Measurements from ENCODE around the gene GFRA4.

Gene GFRA4

DNA sequence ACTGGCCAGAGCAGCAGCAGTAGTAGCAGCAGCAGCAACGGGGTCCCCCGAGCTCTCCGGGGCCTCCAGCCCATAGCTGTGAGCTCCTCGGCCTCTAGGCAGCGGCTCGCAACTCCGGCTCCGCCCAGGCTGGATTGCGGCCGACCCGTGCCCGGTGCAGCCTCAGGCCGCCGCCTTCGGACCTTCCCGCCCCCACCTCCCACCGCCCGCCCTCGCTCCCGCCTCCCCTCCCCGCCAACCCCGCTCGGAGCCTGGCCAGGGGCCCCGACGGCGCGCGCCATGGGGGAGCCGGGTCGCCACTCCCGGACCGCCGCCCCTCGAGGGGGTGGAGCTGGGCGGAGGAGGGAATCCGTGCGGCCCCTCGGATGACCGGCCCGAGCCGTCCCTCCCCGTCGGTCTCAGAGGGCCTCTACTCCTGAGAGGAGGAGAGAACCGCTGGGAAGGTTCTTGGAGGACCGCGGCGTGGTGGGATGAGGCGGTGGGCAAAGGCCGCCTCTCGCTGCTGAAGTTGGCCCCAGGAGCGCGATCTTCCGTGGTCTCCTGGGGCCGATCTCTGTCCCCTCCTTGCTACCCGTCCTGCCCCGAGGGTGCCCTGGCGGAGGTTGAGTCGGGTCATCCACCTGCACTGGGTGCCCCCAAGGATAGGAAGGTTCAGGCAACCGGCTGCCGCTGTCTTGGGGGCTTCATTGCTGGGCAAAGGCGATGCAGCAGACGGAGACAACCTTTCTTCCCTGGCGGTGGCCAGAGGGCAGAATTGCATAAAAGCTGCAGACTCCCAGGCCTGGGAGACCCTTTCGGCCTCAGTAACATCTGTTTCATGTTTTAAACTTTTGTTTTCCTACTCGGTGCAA lies 19.0 kb upstream of the GFRA4 start, which contains the start of gene ADAM33:
Gene ADAM33, minus strand, starts transcription at position 80 of the 851 bp plus-strand sequence. Its CDS starts 6 bp downstream, at position 74.
- Mint-ChIP-seq H3K4me1 (peaks cover 7% of the 10 kb centered on the region), H3K9me3 (no peaks in the 10 kb centered on the region), H3K27ac (no peak within 1 kb of the TSS), H3K36me3 (no peaks in the 10 kb centered on the region), H3K4me3 (no peak within 1 kb of the TSS)
- ATAC-seq = no peak
- no peak for DNase-seq (ENCODE audit: low spot score in 2 of 2)

DNA sequence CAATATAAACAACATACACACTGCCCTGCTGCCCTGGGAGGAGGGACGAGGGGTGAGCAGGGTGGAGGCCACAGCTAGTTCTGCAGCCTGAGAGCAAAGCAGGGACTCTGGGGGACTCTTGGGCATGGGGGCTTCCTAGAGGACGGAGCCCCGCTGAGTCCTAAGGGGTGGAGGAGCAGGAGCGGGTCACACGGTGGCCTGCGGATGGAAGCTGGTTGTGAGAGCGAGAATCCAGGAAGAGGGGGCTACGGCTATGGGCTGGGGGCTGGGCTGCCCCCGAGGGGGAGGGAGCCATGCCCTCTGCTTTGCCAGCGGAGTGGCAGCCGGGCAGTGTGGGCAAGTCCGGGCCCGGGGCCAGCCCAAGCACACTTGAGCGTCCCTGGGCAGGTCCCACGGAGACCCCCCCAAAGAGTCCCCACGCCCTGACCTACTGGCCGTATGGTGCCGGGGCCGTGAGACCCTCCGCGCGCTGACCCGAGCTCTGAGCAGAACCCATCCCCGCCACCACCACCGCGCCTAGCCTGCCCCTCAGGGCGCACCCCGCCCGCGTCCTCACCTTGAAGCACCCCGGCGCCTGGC lies 18.2 kb upstream of the GFRA4 start:
- no peak overlapping the region for H3K4me3 Mint-ChIP-seq
- H3K36me3 Mint-ChIP-seq = no peaks in the 10 kb centered on the region
- H3K9me3 Mint-ChIP-seq = no peaks in the 10 kb centered on the region
- no peak for ATAC-seq
- no peak for DNase-seq (ENCODE audit: low spot score in 2 of 2)
- H3K4me1 Mint-ChIP-seq = peaks cover 13% of the 10 kb centered on the region
- H3K27ac Mint-ChIP-seq = no peak overlapping the region

DNA sequence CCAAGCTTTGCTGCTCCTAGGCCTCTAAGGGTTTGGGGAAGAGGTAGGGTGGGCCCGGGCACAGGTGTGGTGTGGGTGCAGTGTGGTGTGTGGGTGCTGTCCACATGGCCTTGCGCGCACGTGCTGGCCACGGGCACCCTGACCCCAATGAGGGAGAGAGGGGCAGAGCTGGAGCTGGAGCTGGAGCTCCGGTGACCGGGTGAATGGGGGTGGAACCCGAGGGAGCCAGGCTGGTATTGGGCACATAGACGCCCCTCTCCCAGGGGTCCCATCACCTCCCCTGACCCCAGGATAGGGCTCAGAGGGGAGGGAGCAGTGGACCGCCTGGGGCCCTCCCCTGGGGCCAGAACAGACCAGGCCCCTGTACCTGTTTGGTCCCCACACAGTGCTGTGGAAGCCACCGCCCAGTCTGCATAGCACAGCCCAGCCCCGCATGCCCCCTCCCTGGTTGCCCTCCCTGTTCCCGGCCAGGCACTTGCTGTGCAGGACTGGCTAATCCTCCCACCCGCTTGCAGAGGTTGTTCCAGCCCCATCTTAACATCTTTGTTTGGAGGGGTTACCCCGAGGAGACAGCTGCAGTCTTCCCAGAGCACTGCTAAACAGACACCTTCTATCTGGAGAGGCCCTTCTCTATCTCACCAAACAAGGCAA lies 17.6 kb upstream of the GFRA4 start:
- Mint-ChIP-seq H3K36me3 (no peaks in the 10 kb centered on the region), H3K4me1 (peaks cover 15% of the 10 kb centered on the region), H3K9me3 (no peaks in the 10 kb centered on the region), H3K27ac (no peak overlapping the region), H3K4me3 (no peak overlapping the region)
- ATAC-seq (no peak), DNase-seq (ENCODE audit: low spot score in 2 of 2) (no peak)

DNA sequence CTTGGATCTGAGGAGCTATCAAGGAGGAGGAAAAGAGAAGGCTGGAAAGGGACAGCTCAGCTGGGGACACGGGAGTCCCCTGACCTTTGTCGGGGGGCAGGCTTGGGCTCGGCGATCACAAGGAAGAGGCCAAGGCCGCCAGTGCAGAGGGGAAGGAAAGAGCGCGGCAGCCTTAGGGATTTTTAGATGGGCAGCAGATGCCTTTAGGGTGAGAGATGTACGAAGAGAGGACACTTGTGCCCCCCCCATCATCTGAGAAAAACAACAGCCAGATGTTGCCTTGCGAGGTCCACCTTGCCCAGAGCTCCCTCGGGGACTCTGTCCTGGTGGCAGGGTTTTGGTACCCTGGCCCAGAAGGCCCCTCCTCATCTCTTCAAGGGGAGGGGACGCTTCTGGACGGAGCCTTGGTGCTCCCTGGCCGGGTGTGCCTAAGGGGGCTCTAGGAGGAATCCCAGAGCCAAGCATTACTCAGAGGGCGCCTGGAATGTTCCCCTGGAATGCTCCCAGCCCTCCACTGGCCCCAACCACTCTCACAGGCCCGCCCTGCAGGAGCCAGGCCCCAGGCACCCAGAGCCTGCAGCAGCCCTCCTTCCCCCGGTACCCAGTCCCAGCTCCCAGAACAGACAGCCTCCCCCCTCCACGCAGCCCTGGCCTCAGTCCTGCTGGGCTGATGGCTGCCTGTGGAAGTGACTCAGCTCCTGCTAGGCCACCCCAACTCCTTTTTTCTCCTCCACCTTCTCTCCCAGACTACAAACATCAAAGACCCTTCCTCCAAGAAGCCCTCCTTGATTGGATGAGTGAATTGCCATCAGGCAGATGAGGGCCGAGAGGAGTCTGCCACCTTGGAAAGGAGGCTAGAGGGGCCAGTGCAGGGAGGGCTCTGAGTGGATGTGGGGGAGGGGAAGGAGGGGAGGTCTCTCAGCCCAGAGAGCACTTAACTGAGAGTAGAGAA lies 16.8 kb upstream of the GFRA4 start:
- no peak overlapping the region for H3K4me3 Mint-ChIP-seq
- ATAC-seq (no peak), DNase-seq (ENCODE audit: low spot score in 2 of 2) (no peak)
- H3K36me3 Mint-ChIP-seq = no peaks in the 10 kb centered on the region
- no peak overlapping the region for H3K27ac Mint-ChIP-seq
- no peaks in the 10 kb centered on the region for H3K9me3 Mint-ChIP-seq
- peaks cover 15% of the 10 kb centered on the region for H3K4me1 Mint-ChIP-seq

DNA sequence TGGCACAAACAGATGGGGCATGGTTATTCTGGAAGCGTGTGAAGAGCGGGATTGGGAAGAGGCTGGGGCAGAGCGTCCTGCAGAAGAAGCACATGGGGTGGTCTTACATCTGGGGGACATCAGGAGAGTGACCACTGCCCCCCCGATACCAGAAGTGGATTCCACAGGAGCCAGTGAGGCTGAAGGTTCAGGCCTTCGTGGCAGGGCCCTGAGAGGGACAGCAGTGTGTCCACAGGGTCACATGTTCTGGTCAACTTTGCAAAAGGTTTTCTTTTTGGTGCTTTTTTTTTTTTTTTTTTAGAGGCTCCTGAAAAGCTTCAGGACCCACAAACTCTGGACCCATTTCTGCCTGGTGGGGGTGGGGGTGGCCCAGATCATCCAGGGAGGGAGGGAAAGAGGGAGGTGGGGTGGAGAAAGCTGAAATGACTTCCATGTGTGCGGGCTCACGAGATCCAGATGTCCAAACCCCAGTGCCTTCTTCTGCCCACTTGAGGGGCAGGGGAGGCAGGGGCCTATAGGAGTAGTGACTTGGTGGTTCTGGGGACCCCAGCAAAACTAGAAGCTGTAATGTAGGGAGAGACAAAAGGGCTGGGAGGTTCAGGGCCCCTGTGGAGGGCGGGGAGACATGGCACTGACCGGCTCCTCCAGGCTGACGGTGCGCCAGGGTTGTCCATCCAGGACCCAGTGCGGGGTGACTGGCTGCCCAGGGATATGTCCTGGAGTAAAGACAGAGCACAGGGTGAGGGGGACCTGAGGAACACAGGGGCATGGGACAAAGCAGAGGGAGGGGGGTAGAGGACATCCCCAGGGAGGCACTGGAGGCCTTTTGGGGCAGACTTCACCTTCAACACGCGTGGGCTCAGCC lies 15.9 kb upstream of the GFRA4 start:
- DNase-seq (ENCODE audit: low spot score in 2 of 2) = no peak
- Mint-ChIP-seq H3K9me3 (no peaks in the 10 kb centered on the region), H3K27ac (no peak overlapping the region), H3K4me3 (no peak overlapping the region), H3K36me3 (no peaks in the 10 kb centered on the region), H3K4me1 (peaks cover 15% of the 10 kb centered on the region)
- ATAC-seq = no peak

DNA sequence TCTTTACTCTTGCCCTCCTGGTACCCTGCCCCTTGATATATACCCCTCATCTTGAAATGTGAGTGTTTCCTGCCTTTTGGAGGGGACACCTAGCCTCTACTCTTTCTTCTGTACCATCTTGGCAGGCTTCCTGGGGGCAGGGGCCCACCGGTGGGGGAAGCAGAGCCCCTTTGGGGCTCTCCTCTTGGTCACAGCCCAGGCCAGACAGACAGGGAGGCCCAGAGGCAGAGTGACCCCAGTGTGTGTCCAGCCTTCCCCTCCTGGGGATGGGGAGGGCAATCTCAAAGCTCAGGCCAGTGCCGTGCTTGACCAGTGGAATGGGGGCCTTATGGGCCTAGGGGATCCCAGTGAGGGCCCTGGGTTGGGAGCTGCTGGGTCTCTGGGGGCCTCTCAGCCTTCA lies 15.0 kb upstream of the GFRA4 start:
- no peaks in the 10 kb centered on the region for H3K9me3 Mint-ChIP-seq
- H3K4me3 Mint-ChIP-seq = no peak overlapping the region

DNA sequence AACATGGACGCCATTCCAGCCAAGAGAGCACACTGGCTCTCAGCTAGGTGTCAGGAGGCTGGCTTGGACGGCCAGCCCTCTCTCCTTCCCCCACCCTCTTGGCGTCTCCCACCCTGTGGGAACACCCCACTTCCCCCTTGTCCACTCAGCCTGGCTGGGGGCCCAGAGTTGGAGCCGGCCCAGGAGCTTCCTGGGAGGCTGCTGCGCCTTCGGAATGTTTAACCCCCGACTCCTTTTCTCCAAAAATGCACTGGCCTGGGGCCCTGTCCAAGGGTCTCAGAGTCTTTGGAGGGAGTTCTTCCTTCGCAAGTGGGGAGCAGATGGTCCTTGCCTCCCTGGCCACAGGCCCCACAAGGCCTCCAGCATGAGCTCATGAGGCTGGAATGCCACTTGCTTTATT lies 14.5 kb upstream of the GFRA4 start:
- DNase-seq (ENCODE audit: low spot score in 2 of 2) = no peak
- Mint-ChIP-seq H3K9me3 (no peaks in the 10 kb centered on the region), H3K4me1 (peaks cover 15% of the 10 kb centered on the region), H3K4me3 (no peak overlapping the region), H3K27ac (no peak overlapping the region), H3K36me3 (no peaks in the 10 kb centered on the region)
- ATAC-seq = no peak

More for the DNA sequence above, 15.0 kb upstream of the GFRA4 start:
- no peaks in the 10 kb centered on the region for H3K36me3 Mint-ChIP-seq
- DNase-seq (ENCODE audit: low spot score in 2 of 2) (no peak), ATAC-seq (no peak)
- no peak overlapping the region for H3K27ac Mint-ChIP-seq
- H3K4me1 Mint-ChIP-seq = peaks cover 15% of the 10 kb centered on the region

DNA sequence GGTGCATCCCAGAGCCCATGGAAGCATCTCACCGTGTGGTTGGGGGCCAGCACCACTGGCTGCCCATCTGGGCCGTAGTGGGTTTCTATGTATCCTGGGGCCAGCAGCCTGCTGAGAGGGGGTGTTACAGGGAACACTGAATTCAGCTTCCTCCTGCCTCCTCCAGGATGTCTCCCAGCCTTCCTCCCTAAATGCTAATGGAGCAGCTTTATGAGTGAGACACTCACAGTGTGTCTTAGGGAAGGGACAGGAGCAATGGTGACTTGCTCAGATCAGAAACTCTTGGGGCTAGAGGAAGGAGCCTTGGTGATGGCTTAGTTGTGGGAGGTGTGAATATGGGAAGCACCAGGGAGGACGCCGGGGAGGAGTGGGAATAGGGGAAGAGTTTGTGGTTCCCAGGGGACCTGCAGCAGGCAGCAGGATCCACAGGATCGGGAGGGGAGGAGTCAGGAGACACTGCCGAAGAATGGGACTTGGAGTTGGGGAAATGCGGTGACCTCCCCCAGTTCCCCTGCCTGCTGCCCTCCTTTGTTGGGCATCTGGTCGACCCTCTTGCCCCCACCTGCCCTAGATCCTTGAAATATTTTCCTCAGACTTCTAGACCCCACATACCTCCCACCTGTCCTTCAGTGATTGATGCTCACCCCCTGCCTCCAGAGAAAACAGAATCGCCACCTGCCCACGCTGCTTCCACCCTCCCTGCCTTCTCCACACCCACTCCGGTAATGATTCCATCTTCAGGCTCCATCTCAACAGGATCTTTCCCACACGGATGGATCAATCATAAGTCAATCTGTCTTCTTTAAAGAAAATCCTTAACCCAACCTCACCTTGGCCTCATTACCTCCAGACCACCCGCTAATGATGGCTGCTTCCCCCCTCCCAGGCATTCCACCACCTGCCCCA lies 12.0 kb upstream of the GFRA4 start:
- ATAC-seq = no peak
- Mint-ChIP-seq H3K27ac (no peak overlapping the region), H3K4me3 (no peak overlapping the region), H3K9me3 (no peaks in the 10 kb centered on the region), H3K4me1 (peaks cover 12% of the 10 kb centered on the region), H3K36me3 (no peaks in the 10 kb centered on the region)
- no peak for DNase-seq (ENCODE audit: low spot score in 2 of 2)

DNA sequence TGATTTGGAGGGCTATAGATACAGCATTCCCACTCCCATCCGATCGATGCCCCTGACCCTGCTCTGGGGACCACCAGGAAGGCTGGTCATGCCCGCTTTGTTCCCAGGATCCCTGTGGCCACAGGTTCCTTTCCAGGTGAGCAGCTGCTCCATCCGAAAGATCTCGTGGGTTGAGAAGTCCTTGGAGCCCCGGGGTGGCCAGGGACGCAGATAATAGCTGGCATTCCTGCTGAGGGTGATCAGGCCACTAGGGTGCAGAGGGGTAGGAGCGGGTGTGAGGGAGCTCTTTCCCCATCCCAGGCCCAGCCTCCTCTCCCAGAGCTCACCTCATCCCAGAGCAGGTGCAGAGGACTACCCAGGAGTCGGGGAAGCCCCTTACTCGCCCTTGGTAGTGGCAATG lies 11.2 kb upstream of the GFRA4 start:
- Mint-ChIP-seq H3K4me1 (peaks cover 20% of the 10 kb centered on the region), H3K4me3 (no peak overlapping the region), H3K9me3 (no peaks in the 10 kb centered on the region), H3K27ac (no peak overlapping the region), H3K36me3 (no peaks in the 10 kb centered on the region)
- DNase-seq (ENCODE audit: low spot score in 2 of 2) = no peak
- ATAC-seq = no peak

DNA sequence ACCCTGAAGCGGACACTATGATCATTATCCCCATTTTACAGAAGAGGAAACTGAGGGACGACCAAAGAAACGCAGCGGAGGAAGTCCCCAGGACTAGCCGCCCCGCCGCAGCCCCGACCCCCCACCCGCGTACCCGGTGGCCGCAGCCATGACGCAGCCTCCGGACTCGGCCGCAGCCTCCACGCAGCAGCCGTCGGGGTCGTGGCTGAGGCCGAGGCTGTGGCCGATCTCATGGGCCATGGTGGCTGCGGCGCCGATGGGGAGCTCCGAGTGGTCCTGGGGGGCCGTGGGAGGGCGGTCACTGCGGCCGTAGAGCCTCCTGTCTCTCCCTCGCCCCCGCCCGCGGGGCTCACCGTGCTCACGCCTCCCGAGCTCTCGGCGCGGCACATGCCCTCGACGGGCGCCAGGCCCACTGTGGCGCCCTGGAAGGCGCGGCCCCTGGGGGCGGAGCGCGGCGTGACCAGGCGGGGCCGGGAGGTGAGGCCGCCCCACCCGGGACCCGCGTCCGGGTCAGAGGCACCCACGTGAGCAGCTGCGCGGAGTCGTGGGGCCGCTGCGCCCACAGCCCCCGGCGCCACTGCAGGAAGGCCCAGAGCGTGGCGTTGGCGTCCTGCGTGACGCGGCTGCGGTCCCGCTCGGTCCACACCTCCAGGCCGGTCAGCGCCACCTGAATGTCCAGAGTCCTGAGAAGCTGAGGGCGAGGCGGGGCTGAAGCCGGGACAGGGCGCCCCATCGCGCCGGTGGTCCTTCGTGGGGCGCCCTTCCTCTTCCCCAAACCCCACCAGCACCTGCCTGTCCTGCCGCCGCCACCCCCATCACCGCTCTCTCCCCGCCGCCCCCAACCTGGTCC lies 10.2 kb upstream of the GFRA4 start:
- H3K4me1 Mint-ChIP-seq = peaks cover 20% of the 10 kb centered on the region
- H3K36me3 Mint-ChIP-seq = no peaks in the 10 kb centered on the region
- no peaks in the 10 kb centered on the region for H3K9me3 Mint-ChIP-seq
- H3K27ac Mint-ChIP-seq = no peak overlapping the region
- ATAC-seq = no peak
- H3K4me3 Mint-ChIP-seq = no peak overlapping the region
- DNase-seq (ENCODE audit: low spot score in 2 of 2) = no peak

DNA sequence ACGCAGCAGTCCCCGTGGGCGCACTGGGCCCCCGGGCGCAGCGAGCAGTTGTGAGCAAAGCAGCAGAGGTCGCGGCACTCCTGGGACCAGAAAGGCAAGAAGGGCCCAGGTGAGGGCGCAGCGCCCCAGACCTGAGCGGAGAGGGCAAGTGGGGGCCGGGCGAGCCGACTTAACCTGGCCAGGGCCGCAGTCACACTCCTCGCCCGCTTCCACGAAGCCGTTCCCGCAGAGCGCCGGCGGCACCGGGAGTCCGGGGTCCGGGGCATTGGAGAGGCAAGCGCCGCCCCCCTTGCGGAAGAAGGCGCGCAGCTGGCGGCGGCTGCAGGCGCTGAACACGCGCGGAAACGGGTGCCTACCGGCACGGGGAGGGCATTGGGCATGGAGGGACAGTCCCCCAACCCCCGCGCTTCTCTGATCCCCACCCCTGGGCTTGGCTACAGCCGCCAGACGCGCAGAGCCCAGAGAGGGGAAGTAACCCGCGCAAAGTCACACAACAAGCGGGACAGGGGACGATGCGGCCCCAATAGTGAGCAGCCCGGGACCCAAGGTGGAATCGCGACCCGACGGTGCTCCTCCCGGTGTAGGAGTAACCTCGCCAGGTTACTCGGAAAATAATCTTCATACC lies 9.5 kb upstream of the GFRA4 start:
- Mint-ChIP-seq H3K27ac (no peak overlapping the region), H3K4me1 (peaks cover 20% of the 10 kb centered on the region), H3K36me3 (no peaks in the 10 kb centered on the region), H3K4me3 (peak overlapping the region; percentile 29), H3K9me3 (no peaks in the 10 kb centered on the region)
- no peak for ATAC-seq
- DNase-seq (ENCODE audit: low spot score in 2 of 2) = no peak

DNA sequence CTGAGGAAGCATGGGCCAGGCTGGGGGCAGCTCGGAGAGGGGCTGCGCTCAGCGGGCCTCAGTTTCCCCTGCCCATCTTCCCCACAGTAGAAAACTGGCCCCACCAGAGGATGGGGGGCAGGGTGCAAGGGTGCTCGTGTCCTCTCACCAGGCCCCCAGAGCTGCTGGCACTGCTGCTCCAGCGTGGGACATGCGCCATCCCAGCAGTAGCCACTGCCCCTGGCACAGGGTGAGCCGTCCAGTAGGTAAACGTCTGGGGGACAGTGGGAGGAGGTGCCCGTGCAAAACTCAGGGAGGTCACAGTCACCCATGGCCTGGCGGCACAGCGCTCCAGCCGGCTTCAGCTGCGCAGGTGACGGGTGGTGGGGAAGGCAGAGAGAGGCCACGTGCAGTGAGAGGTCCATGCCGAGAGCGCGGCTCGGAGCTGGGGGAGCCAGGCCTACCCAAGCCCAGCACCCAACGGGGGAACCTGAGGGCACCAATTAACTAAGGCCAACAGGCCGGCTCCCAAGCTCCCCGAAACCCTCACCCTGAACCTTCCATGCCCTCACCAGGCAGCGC lies 8.9 kb upstream of the GFRA4 start:
- DNase-seq (ENCODE audit: low spot score in 2 of 2) (no peak), ATAC-seq (no peak)
- Mint-ChIP-seq H3K27ac (no peak overlapping the region), H3K4me3 (peak overlapping the region; percentile 29), H3K4me1 (peaks cover 26% of the 10 kb centered on the region), H3K9me3 (no peaks in the 10 kb centered on the region), H3K36me3 (no peaks in the 10 kb centered on the region)
